ENCODE results near the gene BEGAIN.

DNA sequence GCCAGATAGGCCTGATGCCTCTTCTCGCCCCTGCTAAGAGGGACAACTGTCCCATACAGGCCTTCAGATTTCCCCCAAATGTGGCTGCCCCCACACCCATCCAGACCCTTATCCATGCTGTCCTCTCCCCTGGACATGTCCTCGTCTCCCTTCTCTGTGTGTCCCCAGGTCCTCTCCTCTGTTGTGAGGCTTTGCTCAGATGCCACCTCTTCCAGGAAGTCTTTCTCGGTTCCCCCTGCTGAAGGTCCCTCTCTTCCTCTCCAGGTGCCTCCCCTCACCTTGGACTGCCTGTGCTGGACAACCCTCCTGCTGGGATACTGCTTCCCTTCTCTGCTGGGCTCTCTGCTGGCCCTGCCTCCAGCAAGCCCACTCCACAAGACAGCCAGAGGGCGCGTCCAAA is 33.7 kb downstream of the BEGAIN start:
- TF ChIP-seq, protein P1, sequence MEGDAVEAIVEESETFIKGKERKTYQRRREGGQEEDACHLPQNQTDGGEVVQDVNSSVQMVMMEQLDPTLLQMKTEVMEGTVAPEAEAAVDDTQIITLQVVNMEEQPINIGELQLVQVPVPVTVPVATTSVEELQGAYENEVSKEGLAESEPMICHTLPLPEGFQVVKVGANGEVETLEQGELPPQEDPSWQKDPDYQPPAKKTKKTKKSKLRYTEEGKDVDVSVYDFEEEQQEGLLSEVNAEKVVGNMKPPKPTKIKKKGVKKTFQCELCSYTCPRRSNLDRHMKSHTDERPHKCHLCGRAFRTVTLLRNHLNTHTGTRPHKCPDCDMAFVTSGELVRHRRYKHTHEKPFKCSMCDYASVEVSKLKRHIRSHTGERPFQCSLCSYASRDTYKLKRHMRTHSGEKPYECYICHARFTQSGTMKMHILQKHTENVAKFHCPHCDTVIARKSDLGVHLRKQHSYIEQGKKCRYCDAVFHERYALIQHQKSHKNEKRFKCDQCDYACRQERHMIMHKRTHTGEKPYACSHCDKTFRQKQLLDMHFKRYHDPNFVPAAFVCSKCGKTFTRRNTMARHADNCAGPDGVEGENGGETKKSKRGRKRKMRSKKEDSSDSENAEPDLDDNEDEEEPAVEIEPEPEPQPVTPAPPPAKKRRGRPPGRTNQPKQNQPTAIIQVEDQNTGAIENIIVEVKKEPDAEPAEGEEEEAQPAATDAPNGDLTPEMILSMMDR (IDR thresholded peaks at IDR 0.05; ENCODE audit: low read depth, low read length): no peak
- TF ChIP-seq POLR2A (IDR thresholded peaks at IDR 0.05; ENCODE audit: extremely low read depth, insufficient read length) (no peak), MYC (IDR thresholded peaks at IDR 0.05; ENCODE audit: low read depth, low read length) (no peak)
- TF ChIP-seq, protein P2, sequence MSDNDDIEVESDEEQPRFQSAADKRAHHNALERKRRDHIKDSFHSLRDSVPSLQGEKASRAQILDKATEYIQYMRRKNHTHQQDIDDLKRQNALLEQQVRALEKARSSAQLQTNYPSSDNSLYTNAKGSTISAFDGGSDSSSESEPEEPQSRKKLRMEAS (IDR thresholded peaks at IDR 0.05; ENCODE audit: low read depth, low read length): no peak

All from NB4 (cell line).